Activated naive CD4-positive, alpha-beta T cell treated with anti-CD3 and anti-CD28 coated beads, Interleukin-2, amount 10 ng/mL, durations not matched to agents 7 days and 5 days (primary cell): Measurements from ENCODE around the gene ZYG11A.

Source experiments
- CTCF ChIA-PET: fragments of 350-600 bp; sonication (Branson Sonifier 250); formaldehyde crosslinking; loops from one replicate; lab custom pipeline; 2021; ENCODE audit warnings: antibody characterized with exemption; lab: Charles Lee
- DNase-seq: peaks from one replicate; pipeline ENCODE4 v3.0.0-alpha.2; 2020
- H3K27ac Mint-ChIP-seq: one replicate; pipeline ENCODE4 v1.8.0; 2021; ENCODE audit warnings: mild to moderate bottlenecking, moderate library complexity, mixed read lengths
- H3K27me3 Mint-ChIP-seq: one replicate; pipeline ENCODE4 v1.8.0; 2021; ENCODE audit warnings: mild to moderate bottlenecking, mixed read lengths
- H3K36me3 Mint-ChIP-seq: one replicate; pipeline ENCODE4 v1.8.0; 2021; ENCODE audit warnings: mixed read lengths
- H3K4me1 Mint-ChIP-seq: one replicate; pipeline ENCODE4 v1.8.0; 2021; ENCODE audit warnings: mixed read lengths
- H3K4me3 Mint-ChIP-seq: one replicate; pipeline ENCODE4 v1.8.0; 2021; ENCODE audit warnings: mild to moderate bottlenecking, moderate library complexity, mixed read lengths
- H3K9me3 Mint-ChIP-seq: one replicate; pipeline ENCODE4 v1.8.0; 2021; ENCODE audit warnings: mixed read lengths

Gene ZYG11A

GRCh38 chr1:52901384-52901783, 58.8 kb downstream of the ZYG11A start:
- CTCF ChIA-PET = interaction anchor here (0.6 to 1.7 kb wide), 3 partner anchors 20 to 280 kb away, joined by 3 to 5 read pairs (median 4); partner anchors contain the start of gene ECHDC2

GRCh38 chr1:52904208-52904926, 61.8 kb downstream of the ZYG11A start:
- H3K4me3 Mint-ChIP-seq = no peak overlapping the region
- peaks cover 3% of the 10 kb centered on the region for H3K36me3 Mint-ChIP-seq
- no peaks in the 10 kb centered on the region for H3K27me3 Mint-ChIP-seq
- no peak for DNase-seq
- H3K4me1 Mint-ChIP-seq = peaks cover 2% of the 10 kb centered on the region
- no peak overlapping the region for H3K27ac Mint-ChIP-seq
- CTCF ChIA-PET = interaction anchor here (1.2 to 2.5 kb wide), 4 partner anchors 18 to 282 kb away, joined by 4 to 18 read pairs (median 8); partner anchors contain the start of gene ECHDC2
- no peaks in the 10 kb centered on the region for H3K9me3 Mint-ChIP-seq

More at GRCh38 chr1:52901384-52901783, 58.8 kb downstream of the ZYG11A start:
- no peaks in the 10 kb centered on the region for H3K9me3 Mint-ChIP-seq
- peaks cover 3% of the 10 kb centered on the region for H3K36me3 Mint-ChIP-seq
- no peaks in the 10 kb centered on the region for H3K27me3 Mint-ChIP-seq
- H3K27ac Mint-ChIP-seq = no peak overlapping the region
- no peak overlapping the region for H3K4me3 Mint-ChIP-seq
- no peak for DNase-seq
- peaks cover 2% of the 10 kb centered on the region for H3K4me1 Mint-ChIP-seq

- CTCF ChIA-PET = interaction anchor here (1.2 to 2.5 kb wide), 6 partner anchors 13 to 281 kb away, joined by 4 to 18 read pairs (median 8); partner anchors contain the start of gene ECHDC2
- Mint-ChIP-seq H3K27ac (peak overlapping the region; percentile 37), H3K27me3 (no peaks in the 10 kb centered on the region), H3K4me3 (no peak overlapping the region), H3K36me3 (peaks cover 3% of the 10 kb centered on the region), H3K9me3 (no peaks in the 10 kb centered on the region), H3K4me1 (peaks cover 2% of the 10 kb centered on the region)
- peak; percentile 59 for DNase-seq
These were observed 62.6 kb downstream of the ZYG11A start for GRCh38 chr1:52904927-52905698.

GRCh38 chr1:52906135-52906603, 63.6 kb downstream of the ZYG11A start:
- Mint-ChIP-seq H3K4me3 (no peak overlapping the region), H3K27ac (no peak overlapping the region), H3K36me3 (peaks cover 3% of the 10 kb centered on the region), H3K9me3 (no peaks in the 10 kb centered on the region), H3K27me3 (no peaks in the 10 kb centered on the region), H3K4me1 (peaks cover 2% of the 10 kb centered on the region)
- CTCF ChIA-PET = interaction anchor here (1.4 to 2.5 kb wide), 5 partner anchors 12 to 280 kb away, joined by 6 to 18 read pairs (median 8); partner anchors contain the start of gene ECHDC2
- DNase-seq = no peak

GRCh38 chr1:52907068-52907811, 64.7 kb downstream of the ZYG11A start:
- no peak for DNase-seq
- Mint-ChIP-seq H3K36me3 (peaks cover 3% of the 10 kb centered on the region), H3K27ac (no peak overlapping the region), H3K4me3 (no peak overlapping the region), H3K9me3 (no peaks in the 10 kb centered on the region), H3K4me1 (peaks cover 2% of the 10 kb centered on the region), H3K27me3 (no peaks in the 10 kb centered on the region)
- CTCF ChIA-PET = no interaction called here

- no peak overlapping the region for H3K4me3 Mint-ChIP-seq
- no peaks in the 10 kb centered on the region for H3K9me3 Mint-ChIP-seq
- CTCF ChIA-PET = no interaction called here
- peaks cover 2% of the 10 kb centered on the region for H3K4me1 Mint-ChIP-seq
- H3K36me3 Mint-ChIP-seq = peaks cover 3% of the 10 kb centered on the region
- DNase-seq = no peak
- H3K27ac Mint-ChIP-seq = no peak overlapping the region
- no peaks in the 10 kb centered on the region for H3K27me3 Mint-ChIP-seq
These were observed 65.2 kb downstream of the ZYG11A start for GRCh38 chr1:52907812-52908153.

GRCh38 chr1:52911541-52911940, 69.0 kb downstream of the ZYG11A start:
- H3K9me3 Mint-ChIP-seq = no peaks in the 10 kb centered on the region
- CTCF ChIA-PET = no interaction called here
- H3K4me1 Mint-ChIP-seq = no peaks in the 10 kb centered on the region
- DNase-seq = no peak
- H3K27me3 Mint-ChIP-seq = no peaks in the 10 kb centered on the region
- H3K27ac Mint-ChIP-seq = no peak overlapping the region
- no peak overlapping the region for H3K4me3 Mint-ChIP-seq
- H3K36me3 Mint-ChIP-seq = no peaks in the 10 kb centered on the region

- no peaks in the 10 kb centered on the region for H3K9me3 Mint-ChIP-seq
- no peak overlapping the region for H3K4me3 Mint-ChIP-seq
- no peaks in the 10 kb centered on the region for H3K27me3 Mint-ChIP-seq
- no peak for DNase-seq
- H3K4me1 Mint-ChIP-seq = no peaks in the 10 kb centered on the region
- no peak overlapping the region for H3K27ac Mint-ChIP-seq
- H3K36me3 Mint-ChIP-seq = no peaks in the 10 kb centered on the region
- CTCF ChIA-PET = interaction anchor here (0.9 kb wide), 1 partner anchor 11 kb away, joined by 4 read pairs; no protein-coding TSS in a partner anchor
These were observed 70.5 kb downstream of the ZYG11A start for GRCh38 chr1:52913014-52913413.

GRCh38 chr1:52913537-52913936, 71.0 kb downstream of the ZYG11A start:
- Mint-ChIP-seq H3K4me1 (no peaks in the 10 kb centered on the region), H3K9me3 (no peaks in the 10 kb centered on the region), H3K27ac (no peak overlapping the region), H3K36me3 (no peaks in the 10 kb centered on the region), H3K27me3 (no peaks in the 10 kb centered on the region), H3K4me3 (no peak overlapping the region)
- CTCF ChIA-PET = interaction anchor here (0.9 kb wide), 1 partner anchor 11 kb away, joined by 4 read pairs; no protein-coding TSS in a partner anchor
- no peak for DNase-seq

GRCh38 chr1:52914463-52914862, 71.9 kb downstream of the ZYG11A start:
- H3K27ac Mint-ChIP-seq = no peak overlapping the region
- peaks cover 2% of the 10 kb centered on the region for H3K4me1 Mint-ChIP-seq
- H3K4me3 Mint-ChIP-seq = no peak overlapping the region
- CTCF ChIA-PET = interaction anchor here (0.9 kb wide), 1 partner anchor 11 kb away, joined by 3 read pairs; no protein-coding TSS in a partner anchor
- no peaks in the 10 kb centered on the region for H3K27me3 Mint-ChIP-seq
- no peaks in the 10 kb centered on the region for H3K9me3 Mint-ChIP-seq
- no peak for DNase-seq
- H3K36me3 Mint-ChIP-seq = no peaks in the 10 kb centered on the region

GRCh38 chr1:52915211-52915854, 72.8 kb downstream of the ZYG11A start:
- Mint-ChIP-seq H3K27ac (no peak overlapping the region), H3K4me3 (no peak overlapping the region), H3K4me1 (peaks cover 11% of the 10 kb centered on the region), H3K36me3 (no peaks in the 10 kb centered on the region), H3K27me3 (no peaks in the 10 kb centered on the region), H3K9me3 (no peaks in the 10 kb centered on the region)
- CTCF ChIA-PET = interaction anchor here (0.9 kb wide), 1 partner anchor 10 kb away, joined by 3 read pairs; no protein-coding TSS in a partner anchor
- no peak for DNase-seq

GRCh38 chr1:52915855-52916220, 73.3 kb downstream of the ZYG11A start:
- H3K4me3 Mint-ChIP-seq = no peak overlapping the region
- no peaks in the 10 kb centered on the region for H3K9me3 Mint-ChIP-seq
- no peak overlapping the region for H3K27ac Mint-ChIP-seq
- H3K4me1 Mint-ChIP-seq = peaks cover 15% of the 10 kb centered on the region
- no peak for DNase-seq
- CTCF ChIA-PET = no interaction called here
- H3K27me3 Mint-ChIP-seq = no peaks in the 10 kb centered on the region
- no peaks in the 10 kb centered on the region for H3K36me3 Mint-ChIP-seq

GRCh38 chr1:52916241-52916975, 73.8 kb downstream of the ZYG11A start:
- Mint-ChIP-seq H3K9me3 (no peaks in the 10 kb centered on the region), H3K27ac (no peak overlapping the region), H3K36me3 (no peaks in the 10 kb centered on the region), H3K4me1 (peaks cover 16% of the 10 kb centered on the region), H3K27me3 (no peaks in the 10 kb centered on the region), H3K4me3 (no peak overlapping the region)
- CTCF ChIA-PET = no interaction called here
- DNase-seq = no peak
